K562 (cell line): ENCODE data around the gene TECPR1.

Source experiments
- KLF16 ChIP-seq: IDR thresholded peaks from 2 replicates; pipeline ENCODE4 v1.6.1; 2016; ENCODE audit warnings: antibody characterized with exemption
- NFXL1 ChIP-seq: fragments of 450-650 bp; formaldehyde crosslinking; IDR thresholded peaks from 2 replicates; pipeline ENCODE4 v1.4.0; 2021; ENCODE audit warnings: mild to moderate bottlenecking
- ZFP36 ChIP-seq: fragments of 150-350 bp; IDR thresholded peaks from 2 replicates; pipeline ENCODE4 v1.6.1; 2018; ENCODE audit warnings: low read length, low read depth; ENCODE audit not compliant: partially characterized antibody
- ZNF274 ChIP-seq: IDR thresholded peaks from 2 replicates; pipeline ENCODE4 v1.6.1; 2011; ENCODE audit warnings: low read depth, mild to moderate bottlenecking, low read length, moderate library complexity, borderline replicate concordance
- ZNF507 ChIP-seq: conservative IDR thresholded peaks from 2 replicates; pipeline ENCODE4 v1.6.1; 2017; ENCODE audit warnings: missing genetic modification characterization, missing compliant biosample characterization
- TF ChIP-seq, protein P1 (sequence below), 2 experiments: fragments of 450-650 bp; IDR thresholded peaks; 2 replicates each; pipeline ENCODE4 v1.6.1; 2018; ENCODE audit warnings: mild to moderate bottlenecking in 2 of 2, low read depth in 1 of 2; ENCODE audit not compliant: partially characterized antibody in 2 of 2
- TF ChIP-seq, protein P2 (sequence below), 3 experiments: IDR thresholded peaks in 2 of 3; conservative IDR thresholded peaks in 1 of 3; 2 replicates each; pipeline ENCODE4 v1.5.1; 2011 to 2012; ENCODE audit warnings: low read length in 3 of 3, mild to moderate bottlenecking in 3 of 3, control low read depth in 2 of 3, improper control_type of control experiment in 1 of 3, inconsistent platforms in 1 of 3, low read depth in 1 of 3, mixed read lengths in 1 of 3, moderate library complexity in 1 of 3; ENCODE audit not compliant: insufficient read depth in 2 of 3
- TF ChIP-seq, protein P3 (sequence below): sonication (generic); formaldehyde crosslinking; IDR thresholded peaks from 2 replicates; pipeline ENCODE4 v1.8.1; 2023; ENCODE audit warnings: mild to moderate bottlenecking, missing genetic modification reagents
- TF ChIP-seq, protein P4 (sequence below): IDR thresholded peaks from 3 replicates; pipeline ENCODE4 v1.6.1; 2011; ENCODE audit warnings: borderline replicate concordance, mild to moderate bottlenecking; ENCODE audit not compliant: insufficient read length, insufficient read depth
- TF ChIP-seq, protein P5 (sequence below): sonication (generic); formaldehyde crosslinking; IDR thresholded peaks from 2 replicates; pipeline ENCODE4 v1.8.1; 2023; ENCODE audit warnings: mild to moderate bottlenecking, missing genetic modification reagents, moderate library complexity

DNA sequence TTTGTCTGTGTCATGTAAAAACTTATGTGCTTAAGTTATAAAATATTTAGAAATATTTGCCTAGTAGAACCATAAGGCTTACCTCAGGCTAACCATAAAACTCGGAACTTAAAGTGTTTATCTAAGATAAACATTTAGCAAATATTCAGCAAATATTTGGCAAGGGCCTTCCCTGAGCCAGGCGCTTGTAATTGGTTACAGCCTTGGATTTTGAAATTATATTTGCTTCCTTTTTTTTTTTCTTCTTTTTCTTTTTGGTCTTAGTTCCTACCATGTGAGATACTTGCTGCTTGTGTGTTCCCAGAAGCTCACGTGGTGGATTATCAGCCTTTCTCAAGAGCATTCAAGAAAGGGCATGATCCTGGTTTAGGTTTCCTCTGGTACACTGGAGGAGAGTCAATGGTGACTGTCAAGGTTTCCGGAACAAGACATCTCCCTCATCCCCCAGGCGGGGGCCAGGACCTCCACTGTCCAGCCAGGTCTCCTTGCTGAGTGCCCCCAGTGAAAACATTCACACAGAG lies 24.3 kb upstream of the TECPR1 start:
- TF ChIP-seq KLF16 (no peak), ZNF274 (no peak), ZFP36 (no peak), ZNF507 (tag) (no peak), NFXL1 (CRISPR knock-in tag) (no peak)
- TF ChIP-seq, protein P1, sequence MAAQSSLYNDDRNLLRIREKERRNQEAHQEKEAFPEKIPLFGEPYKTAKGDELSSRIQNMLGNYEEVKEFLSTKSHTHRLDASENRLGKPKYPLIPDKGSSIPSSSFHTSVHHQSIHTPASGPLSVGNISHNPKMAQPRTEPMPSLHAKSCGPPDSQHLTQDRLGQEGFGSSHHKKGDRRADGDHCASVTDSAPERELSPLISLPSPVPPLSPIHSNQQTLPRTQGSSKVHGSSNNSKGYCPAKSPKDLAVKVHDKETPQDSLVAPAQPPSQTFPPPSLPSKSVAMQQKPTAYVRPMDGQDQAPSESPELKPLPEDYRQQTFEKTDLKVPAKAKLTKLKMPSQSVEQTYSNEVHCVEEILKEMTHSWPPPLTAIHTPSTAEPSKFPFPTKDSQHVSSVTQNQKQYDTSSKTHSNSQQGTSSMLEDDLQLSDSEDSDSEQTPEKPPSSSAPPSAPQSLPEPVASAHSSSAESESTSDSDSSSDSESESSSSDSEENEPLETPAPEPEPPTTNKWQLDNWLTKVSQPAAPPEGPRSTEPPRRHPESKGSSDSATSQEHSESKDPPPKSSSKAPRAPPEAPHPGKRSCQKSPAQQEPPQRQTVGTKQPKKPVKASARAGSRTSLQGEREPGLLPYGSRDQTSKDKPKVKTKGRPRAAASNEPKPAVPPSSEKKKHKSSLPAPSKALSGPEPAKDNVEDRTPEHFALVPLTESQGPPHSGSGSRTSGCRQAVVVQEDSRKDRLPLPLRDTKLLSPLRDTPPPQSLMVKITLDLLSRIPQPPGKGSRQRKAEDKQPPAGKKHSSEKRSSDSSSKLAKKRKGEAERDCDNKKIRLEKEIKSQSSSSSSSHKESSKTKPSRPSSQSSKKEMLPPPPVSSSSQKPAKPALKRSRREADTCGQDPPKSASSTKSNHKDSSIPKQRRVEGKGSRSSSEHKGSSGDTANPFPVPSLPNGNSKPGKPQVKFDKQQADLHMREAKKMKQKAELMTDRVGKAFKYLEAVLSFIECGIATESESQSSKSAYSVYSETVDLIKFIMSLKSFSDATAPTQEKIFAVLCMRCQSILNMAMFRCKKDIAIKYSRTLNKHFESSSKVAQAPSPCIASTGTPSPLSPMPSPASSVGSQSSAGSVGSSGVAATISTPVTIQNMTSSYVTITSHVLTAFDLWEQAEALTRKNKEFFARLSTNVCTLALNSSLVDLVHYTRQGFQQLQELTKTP (IDR thresholded peaks at IDR 0.05; ENCODE audit: low read depth in 1 of 2, partially characterized antibody in 2 of 2): no peak
- TF ChIP-seq, protein P2, sequence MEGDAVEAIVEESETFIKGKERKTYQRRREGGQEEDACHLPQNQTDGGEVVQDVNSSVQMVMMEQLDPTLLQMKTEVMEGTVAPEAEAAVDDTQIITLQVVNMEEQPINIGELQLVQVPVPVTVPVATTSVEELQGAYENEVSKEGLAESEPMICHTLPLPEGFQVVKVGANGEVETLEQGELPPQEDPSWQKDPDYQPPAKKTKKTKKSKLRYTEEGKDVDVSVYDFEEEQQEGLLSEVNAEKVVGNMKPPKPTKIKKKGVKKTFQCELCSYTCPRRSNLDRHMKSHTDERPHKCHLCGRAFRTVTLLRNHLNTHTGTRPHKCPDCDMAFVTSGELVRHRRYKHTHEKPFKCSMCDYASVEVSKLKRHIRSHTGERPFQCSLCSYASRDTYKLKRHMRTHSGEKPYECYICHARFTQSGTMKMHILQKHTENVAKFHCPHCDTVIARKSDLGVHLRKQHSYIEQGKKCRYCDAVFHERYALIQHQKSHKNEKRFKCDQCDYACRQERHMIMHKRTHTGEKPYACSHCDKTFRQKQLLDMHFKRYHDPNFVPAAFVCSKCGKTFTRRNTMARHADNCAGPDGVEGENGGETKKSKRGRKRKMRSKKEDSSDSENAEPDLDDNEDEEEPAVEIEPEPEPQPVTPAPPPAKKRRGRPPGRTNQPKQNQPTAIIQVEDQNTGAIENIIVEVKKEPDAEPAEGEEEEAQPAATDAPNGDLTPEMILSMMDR (IDR thresholded peaks at IDR 0.05 in 2 of 3, conservative IDR thresholded peaks at IDR 0.05 in 1 of 3; ENCODE audit: insufficient read depth in 2 of 3, low read depth in 1 of 3, low read length in 3 of 3): no peak
- TF ChIP-seq, protein P3, sequence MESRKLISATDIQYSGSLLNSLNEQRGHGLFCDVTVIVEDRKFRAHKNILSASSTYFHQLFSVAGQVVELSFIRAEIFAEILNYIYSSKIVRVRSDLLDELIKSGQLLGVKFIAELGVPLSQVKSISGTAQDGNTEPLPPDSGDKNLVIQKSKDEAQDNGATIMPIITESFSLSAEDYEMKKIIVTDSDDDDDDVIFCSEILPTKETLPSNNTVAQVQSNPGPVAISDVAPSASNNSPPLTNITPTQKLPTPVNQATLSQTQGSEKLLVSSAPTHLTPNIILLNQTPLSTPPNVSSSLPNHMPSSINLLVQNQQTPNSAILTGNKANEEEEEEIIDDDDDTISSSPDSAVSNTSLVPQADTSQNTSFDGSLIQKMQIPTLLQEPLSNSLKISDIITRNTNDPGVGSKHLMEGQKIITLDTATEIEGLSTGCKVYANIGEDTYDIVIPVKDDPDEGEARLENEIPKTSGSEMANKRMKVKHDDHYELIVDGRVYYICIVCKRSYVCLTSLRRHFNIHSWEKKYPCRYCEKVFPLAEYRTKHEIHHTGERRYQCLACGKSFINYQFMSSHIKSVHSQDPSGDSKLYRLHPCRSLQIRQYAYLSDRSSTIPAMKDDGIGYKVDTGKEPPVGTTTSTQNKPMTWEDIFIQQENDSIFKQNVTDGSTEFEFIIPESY (CRISPR knock-in tag): no peak
- TF ChIP-seq, protein P4, sequence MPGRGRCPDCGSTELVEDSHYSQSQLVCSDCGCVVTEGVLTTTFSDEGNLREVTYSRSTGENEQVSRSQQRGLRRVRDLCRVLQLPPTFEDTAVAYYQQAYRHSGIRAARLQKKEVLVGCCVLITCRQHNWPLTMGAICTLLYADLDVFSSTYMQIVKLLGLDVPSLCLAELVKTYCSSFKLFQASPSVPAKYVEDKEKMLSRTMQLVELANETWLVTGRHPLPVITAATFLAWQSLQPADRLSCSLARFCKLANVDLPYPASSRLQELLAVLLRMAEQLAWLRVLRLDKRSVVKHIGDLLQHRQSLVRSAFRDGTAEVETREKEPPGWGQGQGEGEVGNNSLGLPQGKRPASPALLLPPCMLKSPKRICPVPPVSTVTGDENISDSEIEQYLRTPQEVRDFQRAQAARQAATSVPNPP: no peak
- TF ChIP-seq, protein P5, sequence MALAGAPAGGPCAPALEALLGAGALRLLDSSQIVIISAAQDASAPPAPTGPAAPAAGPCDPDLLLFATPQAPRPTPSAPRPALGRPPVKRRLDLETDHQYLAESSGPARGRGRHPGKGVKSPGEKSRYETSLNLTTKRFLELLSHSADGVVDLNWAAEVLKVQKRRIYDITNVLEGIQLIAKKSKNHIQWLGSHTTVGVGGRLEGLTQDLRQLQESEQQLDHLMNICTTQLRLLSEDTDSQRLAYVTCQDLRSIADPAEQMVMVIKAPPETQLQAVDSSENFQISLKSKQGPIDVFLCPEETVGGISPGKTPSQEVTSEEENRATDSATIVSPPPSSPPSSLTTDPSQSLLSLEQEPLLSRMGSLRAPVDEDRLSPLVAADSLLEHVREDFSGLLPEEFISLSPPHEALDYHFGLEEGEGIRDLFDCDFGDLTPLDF (CRISPR knock-in tag): no peak
